Smooth muscle cell (in vitro differentiated cells): ENCODE data around the gene R3HDM4. TPM values are rescaled to one million over a fixed set of nuclear protein-coding genes. Genes with fewer than 3 reads are reported as not detected.

ENCODE experiments used
- DNase-seq: peaks from one replicate; lab custom pipeline; 2025; ENCODE audit not compliant: unreplicated experiment; lab: John Stamatoyannopoulos, UW
- H2AFZ ChIP-seq: fragments of 200-600 bp; sonication (generic); 2 replicates; pipeline ENCODE4 v1.6.0; 2016; ENCODE audit warnings: antibody characterized with exemption, low read depth, mild to moderate bottlenecking
- H3F3A ChIP-seq: fragments of 200-600 bp; sonication (generic); 2 replicates; pipeline ENCODE4 v1.6.0; 2017; ENCODE audit warnings: antibody characterized with exemption, low read depth
- H3K27ac ChIP-seq: fragments of 200-600 bp; sonication (generic); 2 replicates; pipeline ENCODE4 v1.5.1; 2016; ENCODE audit warnings: low read depth, mild to moderate bottlenecking
- H3K27me3 ChIP-seq: fragments of 200-600 bp; sonication (generic); 2 replicates; pipeline ENCODE4 v1.6.1; 2016; ENCODE audit warnings: low read depth, mild to moderate bottlenecking
- H3K36me3 ChIP-seq: fragments of 200-600 bp; sonication (generic); 2 replicates; pipeline ENCODE4 v1.5.1; 2016; ENCODE audit warnings: low read depth
- H3K4me1 ChIP-seq: fragments of 200-600 bp; sonication (generic); 2 replicates; pipeline ENCODE4 v1.5.1; 2016; ENCODE audit warnings: low read depth
- H3K4me2 ChIP-seq: fragments of 200-600 bp; sonication (generic); 2 replicates; pipeline ENCODE4 v1.6.0; 2016; ENCODE audit warnings: mild to moderate bottlenecking
- H3K4me3 ChIP-seq: fragments of 200-600 bp; sonication (generic); 2 replicates; pipeline ENCODE4 v1.5.1; 2016; ENCODE audit warnings: mild to moderate bottlenecking
- H3K79me2 ChIP-seq: fragments of 200-600 bp; sonication (generic); 2 replicates; pipeline ENCODE4 v1.6.0; 2016; ENCODE audit warnings: low read depth, mild to moderate bottlenecking
- H3K9ac ChIP-seq: fragments of 200-600 bp; sonication (generic); 2 replicates; pipeline ENCODE4 v1.6.0; 2016; ENCODE audit warnings: low read depth
- H3K9me3 ChIP-seq: fragments of 200-600 bp; sonication (generic); replicated peaks from 2 replicates; pipeline ENCODE4 v1.5.1; 2016; ENCODE audit warnings: low read depth
- H4K20me1 ChIP-seq: fragments of 200-600 bp; sonication (generic); 2 replicates; pipeline ENCODE4 v1.6.0; 2016; ENCODE audit warnings: low read depth
- WGBS: methylation state at CpG from one replicate; pipeline ENCODE4 v1.1.7; 2016; ENCODE audit warnings: low lambda C conversion rate; 5-methylcytosine and 5-hydroxymethylcytosine counted together
- polyA plus RNA-seq: library from polyadenylated mRNA; unstranded; fragments of >200 nt; fragmentation: Nextera tagmentation; extraction: Ambion mirVana; gene quantifications from 2 replicates; pipeline ENCODE4 v1.2.1, GENCODE V29; 2016
- total RNA-seq: library from RNA; depleted of rRNA; stranded (reverse); fragments of >200 nt; gene quantifications from 2 replicates; pipeline ENCODE4 v1.2.3, GENCODE V29; 2014
- TF ChIP-seq, protein P1 (sequence below): fragments of 200-600 bp; sonication (generic); IDR thresholded peaks from 2 replicates; pipeline ENCODE4 v1.5.1; 2017; ENCODE audit warnings: borderline replicate concordance, mild to moderate bottlenecking, antibody characterized with exemption; ENCODE audit not compliant: insufficient read depth, poor library complexity, severe bottlenecking

The R3HDM4 gene
- total and polyA plus RNA-seq, 2 experiments from 2014 or later: 42.3 to 69.4 TPM

DNA sequence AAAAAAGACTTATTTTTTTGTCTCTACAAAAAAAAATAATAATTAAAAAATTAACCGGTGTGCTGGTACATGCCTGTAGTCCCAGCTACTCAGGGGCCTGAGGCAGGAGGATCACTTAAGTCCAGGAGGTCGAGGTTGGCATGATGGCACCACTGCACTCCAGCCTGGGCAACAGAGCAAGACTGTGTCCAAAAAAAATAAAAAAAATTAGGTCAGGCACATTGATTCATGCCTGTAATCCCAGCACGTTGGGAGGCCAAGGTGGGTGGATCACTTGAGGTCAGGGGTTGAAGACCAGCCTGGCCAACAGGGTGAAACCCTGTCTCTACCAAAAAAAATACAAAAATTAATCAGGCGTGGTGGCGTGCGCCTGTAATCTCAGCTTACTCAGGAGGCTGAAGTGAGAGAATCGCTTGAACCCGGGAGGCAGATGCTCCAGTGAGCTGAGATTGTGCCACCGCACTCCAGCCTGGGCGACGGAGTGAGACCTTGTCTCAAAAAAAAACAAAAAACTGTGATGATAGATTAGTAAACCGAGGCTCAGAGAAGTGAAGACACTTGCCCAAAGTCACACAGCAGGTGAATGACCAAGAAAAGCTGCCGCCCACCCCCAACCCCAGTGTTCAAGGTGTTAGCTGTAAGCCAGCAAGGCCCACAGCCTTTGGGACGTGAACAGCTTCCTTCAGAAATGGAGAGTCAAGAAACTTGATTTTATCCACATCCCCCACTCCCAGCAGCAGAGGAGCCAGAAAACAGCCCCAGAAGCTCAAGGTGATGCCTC is 10.4 kb downstream of the R3HDM4 start:
- Histone ChIP-seq H4K20me1 (peaks cover 88% of the 10 kb centered on the region), H3K79me2 (peaks cover 43% of the 10 kb centered on the region)
- WGBS: 96% methylated on average over 14 of the region's 14 CpGs

DNA sequence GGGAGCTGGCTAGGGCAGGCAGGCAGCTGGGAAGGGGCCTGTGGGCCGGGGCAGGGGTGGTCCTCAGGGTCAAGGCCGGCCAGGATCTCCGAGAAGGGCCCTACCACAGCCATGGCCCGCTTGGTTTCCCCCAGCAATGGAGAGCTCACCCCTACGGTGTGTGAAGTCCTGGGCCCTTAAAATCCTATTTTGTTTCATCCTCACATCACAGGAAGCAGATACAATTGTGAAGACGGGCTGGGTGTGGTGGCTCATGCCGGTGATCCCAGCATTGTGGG is 11.0 kb downstream of the R3HDM4 start:
- Histone ChIP-seq H4K20me1 (peaks cover 82% of the 10 kb centered on the region), H3K4me1 (peaks cover 4% of the 10 kb centered on the region), H2AFZ (no peak overlapping the region), H3K4me3 (no peak overlapping the region), H3K9me3 (no peaks in the 10 kb centered on the region), H3K9ac (no peak overlapping the region), H3K36me3 (no peaks in the 10 kb centered on the region), H3K27ac (no peak overlapping the region), H3F3A (no peaks in the 10 kb centered on the region), H3K4me2 (no peak overlapping the region), H3K79me2 (peaks cover 37% of the 10 kb centered on the region), H3K27me3 (no peaks in the 10 kb centered on the region)
- 85% methylated on average over 7 of the region's 7 CpGs for WGBS
- DNase-seq: no peak
- TF ChIP-seq, protein P1, sequence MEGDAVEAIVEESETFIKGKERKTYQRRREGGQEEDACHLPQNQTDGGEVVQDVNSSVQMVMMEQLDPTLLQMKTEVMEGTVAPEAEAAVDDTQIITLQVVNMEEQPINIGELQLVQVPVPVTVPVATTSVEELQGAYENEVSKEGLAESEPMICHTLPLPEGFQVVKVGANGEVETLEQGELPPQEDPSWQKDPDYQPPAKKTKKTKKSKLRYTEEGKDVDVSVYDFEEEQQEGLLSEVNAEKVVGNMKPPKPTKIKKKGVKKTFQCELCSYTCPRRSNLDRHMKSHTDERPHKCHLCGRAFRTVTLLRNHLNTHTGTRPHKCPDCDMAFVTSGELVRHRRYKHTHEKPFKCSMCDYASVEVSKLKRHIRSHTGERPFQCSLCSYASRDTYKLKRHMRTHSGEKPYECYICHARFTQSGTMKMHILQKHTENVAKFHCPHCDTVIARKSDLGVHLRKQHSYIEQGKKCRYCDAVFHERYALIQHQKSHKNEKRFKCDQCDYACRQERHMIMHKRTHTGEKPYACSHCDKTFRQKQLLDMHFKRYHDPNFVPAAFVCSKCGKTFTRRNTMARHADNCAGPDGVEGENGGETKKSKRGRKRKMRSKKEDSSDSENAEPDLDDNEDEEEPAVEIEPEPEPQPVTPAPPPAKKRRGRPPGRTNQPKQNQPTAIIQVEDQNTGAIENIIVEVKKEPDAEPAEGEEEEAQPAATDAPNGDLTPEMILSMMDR: no peak

More for the DNA sequence above, 10.4 kb downstream of the R3HDM4 start:
- H3K4me3 ChIP-seq: no peak overlapping the region
- no peak overlapping the region for H3K27ac ChIP-seq
- H3K27me3 ChIP-seq: no peaks in the 10 kb centered on the region
- no peaks in the 10 kb centered on the region for H3K36me3 ChIP-seq
- no peaks in the 10 kb centered on the region for H3K9me3 ChIP-seq
- no peak for DNase-seq
- TF ChIP-seq, protein P1: no peak
- no peak overlapping the region for H3K4me2 ChIP-seq
- no peak overlapping the region for H3K9ac ChIP-seq
- H3F3A ChIP-seq: no peaks in the 10 kb centered on the region
- peaks cover 4% of the 10 kb centered on the region for H3K4me1 ChIP-seq
- no peak overlapping the region for H2AFZ ChIP-seq

DNA sequence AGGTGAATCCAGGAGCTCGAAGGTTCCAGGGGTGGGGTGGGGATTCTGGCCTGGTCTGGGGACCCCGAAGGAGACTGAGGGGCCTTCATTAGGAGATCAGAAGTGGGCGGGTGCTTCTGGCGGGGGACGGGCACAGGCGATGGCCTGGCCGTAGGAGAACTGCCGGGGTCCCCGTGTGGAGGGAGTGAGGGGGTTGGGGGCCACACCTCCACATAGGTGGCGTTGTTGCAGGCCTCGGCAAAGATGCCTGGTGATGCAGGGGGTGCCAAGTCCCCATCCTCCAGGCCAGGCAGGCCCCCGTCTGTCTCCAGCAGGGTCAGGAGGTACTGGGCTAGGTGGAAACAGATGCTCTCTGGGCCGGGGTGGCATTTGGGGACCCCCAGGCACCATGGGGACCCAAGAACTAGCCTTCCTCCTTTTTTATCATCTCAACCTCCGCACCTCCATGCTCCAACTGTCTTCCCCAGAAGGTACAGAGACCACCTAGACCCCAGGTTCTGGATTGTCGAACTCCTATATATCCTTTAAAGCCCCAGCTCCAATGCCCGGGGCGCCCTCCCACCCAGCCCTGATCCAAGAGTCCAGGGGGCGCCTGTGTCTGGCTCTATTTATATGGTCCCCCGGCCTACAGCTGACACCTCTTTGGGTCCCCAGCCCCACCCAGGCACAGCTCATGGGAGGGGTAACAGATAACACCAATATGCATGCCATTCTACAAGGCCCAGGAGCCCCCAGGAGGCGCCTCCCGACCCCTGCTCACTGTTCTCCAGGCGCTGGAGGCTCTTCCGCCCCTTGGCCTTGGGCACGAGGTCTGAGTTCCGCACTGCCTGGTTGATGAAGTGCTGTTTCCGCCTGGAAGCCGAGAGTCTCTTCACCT is 11.6 kb downstream of the R3HDM4 start:
- peaks cover 35% of the 10 kb centered on the region for H3K79me2 ChIP-seq
- no peaks in the 10 kb centered on the region for H3K9me3 ChIP-seq
- no peak overlapping the region for H3K4me3 ChIP-seq
- H3K4me1 ChIP-seq: peaks cover 4% of the 10 kb centered on the region
- DNase-seq: no peak
- H4K20me1 ChIP-seq: peaks cover 77% of the 10 kb centered on the region
- H3K4me2 ChIP-seq: no peak overlapping the region
- H3K36me3 ChIP-seq: no peaks in the 10 kb centered on the region
- 93% methylated on average over 15 of the region's 27 CpGs for WGBS
- no peaks in the 10 kb centered on the region for H3F3A ChIP-seq
- H3K27me3 ChIP-seq: no peaks in the 10 kb centered on the region
- H2AFZ ChIP-seq: no peak overlapping the region
- TF ChIP-seq, protein P1: no peak
- no peak overlapping the region for H3K9ac ChIP-seq
- no peak overlapping the region for H3K27ac ChIP-seq
